ENCODE data around the gene SESN3.
"Not testable (repeated sequence)": the region's sequence is repeated elsewhere in the genome, so short reads cannot be mapped to it uniquely, and the experiment has no call there.

The SESN3 gene

GRCh38 chr11:95231881-95232605 lies 1.0 kb upstream of the SESN3 start:
- peak overlapping the region; percentile 80 for H3K27ac ChIP-seq (ENCODE audit: low read length)
- H3K9ac ChIP-seq (ENCODE audit: low read depth, low read length), result peak overlapping the region; percentile 82; the same call in 1 of the 2 replicates
- no peaks in the 10 kb centered on the region for H3K9me3 ChIP-seq (ENCODE audit: insufficient read depth, low read depth, low read length)
- H3K4me1 ChIP-seq (ENCODE audit: insufficient read depth, low read length), result peaks cover 45% of the 10 kb centered on the region; the same call in 1 of the 2 replicates
- H3K27me3 ChIP-seq (ENCODE audit: insufficient read depth, low read length), result peaks cover 31% of the 10 kb centered on the region
- no peaks in the 10 kb centered on the region for H3K36me3 ChIP-seq (ENCODE audit: insufficient read depth, low read depth, low read length)
- H3K4me3 ChIP-seq (ENCODE audit: low read length), result peak overlapping the region; percentile 80

- Histone ChIP-seq H3K36me3 (ENCODE audit: insufficient read depth, low read depth, low read length) (no peaks in the 10 kb centered on the region), H3K9me3 (ENCODE audit: insufficient read depth, low read depth, low read length) (no peaks in the 10 kb centered on the region), H3K9ac (ENCODE audit: low read depth, low read length) (peak overlapping the region; percentile 70; the same call in 1 of the 2 replicates), H3K27me3 (ENCODE audit: insufficient read depth, low read length) (peaks cover 31% of the 10 kb centered on the region), H3K4me1 (ENCODE audit: insufficient read depth, low read length) (peaks cover 44% of the 10 kb centered on the region; the same call in 1 of the 2 replicates), H3K27ac (ENCODE audit: low read length) (no peak overlapping the region), H3K4me3 (ENCODE audit: low read length) (peak overlapping the region; percentile 77)
These were observed 234 bp downstream of the SESN3 start for GRCh38 chr11:95230810-95231126.

- H3K4me1 ChIP-seq (ENCODE audit: insufficient read depth, low read length), result peaks cover 38% of the 10 kb centered on the region; the same call in 1 of the 2 replicates
- H3K27me3 ChIP-seq (ENCODE audit: insufficient read depth, low read length), result peaks cover 31% of the 10 kb centered on the region
- H3K9me3 ChIP-seq (ENCODE audit: insufficient read depth, low read depth, low read length), result no peaks in the 10 kb centered on the region
- peak overlapping the region; percentile 70; the same call in 1 of the 2 replicates for H3K9ac ChIP-seq (ENCODE audit: low read depth, low read length)
- H3K36me3 ChIP-seq (ENCODE audit: insufficient read depth, low read depth, low read length), result no peaks in the 10 kb centered on the region
- H3K4me3 ChIP-seq (ENCODE audit: low read length), result peak overlapping the region; percentile 77
- no peak overlapping the region for H3K27ac ChIP-seq (ENCODE audit: low read length)
These were observed 801 bp downstream of the SESN3 start for GRCh38 chr11:95229993-95230809.

GRCh38 chr11:95229199-95229992 lies 1.6 kb downstream of the SESN3 start:
- Histone ChIP-seq H3K4me3 (ENCODE audit: low read length) (peak overlapping the region; percentile 77), H3K27ac (ENCODE audit: low read length) (no peak overlapping the region)

GRCh38 chr11:95228081-95228749 lies 2.8 kb downstream of the SESN3 start:
- peak overlapping the region; percentile 77 for H3K4me3 ChIP-seq (ENCODE audit: low read length)
- no peaks in the 10 kb centered on the region for H3K36me3 ChIP-seq (ENCODE audit: insufficient read depth, low read depth, low read length)
- H3K9me3 ChIP-seq (ENCODE audit: insufficient read depth, low read depth, low read length), result no peaks in the 10 kb centered on the region
- H3K9ac ChIP-seq (ENCODE audit: low read depth, low read length), result peak overlapping the region; percentile 47; the same call in 1 of the 2 replicates
- peaks cover 27% of the 10 kb centered on the region; the same call in 1 of the 2 replicates for H3K4me1 ChIP-seq (ENCODE audit: insufficient read depth, low read length)
- no peak overlapping the region for H3K27ac ChIP-seq (ENCODE audit: low read length)
- H3K27me3 ChIP-seq (ENCODE audit: insufficient read depth, low read length), result peaks cover 17% of the 10 kb centered on the region; the same call in 1 of the 2 replicates

More at GRCh38 chr11:95229199-95229992, 1.6 kb downstream of the SESN3 start:
- Histone ChIP-seq H3K4me1 (ENCODE audit: insufficient read depth, low read length) (peaks cover 30% of the 10 kb centered on the region; the same call in 1 of the 2 replicates), H3K9me3 (ENCODE audit: insufficient read depth, low read depth, low read length) (no peaks in the 10 kb centered on the region), H3K9ac (ENCODE audit: low read depth, low read length) (peak overlapping the region; percentile 70; the same call in 1 of the 2 replicates), H3K27me3 (ENCODE audit: insufficient read depth, low read length) (peaks cover 29% of the 10 kb centered on the region), H3K36me3 (ENCODE audit: insufficient read depth, low read depth, low read length) (no peaks in the 10 kb centered on the region)

- not testable (repeated sequence) for H3K4me3 ChIP-seq (ENCODE audit: low read length); H3K9me3 ChIP-seq (ENCODE audit: insufficient read depth, low read depth, low read length); H3K36me3 ChIP-seq (ENCODE audit: insufficient read depth, low read depth, low read length); H3K27me3 ChIP-seq (ENCODE audit: insufficient read depth, low read length); H3K27ac ChIP-seq (ENCODE audit: low read length); H3K9ac ChIP-seq (ENCODE audit: low read depth, low read length)
- H3K4me1 ChIP-seq (ENCODE audit: insufficient read depth, low read length), result peaks cover 21% of the 10 kb centered on the region; the same call in 1 of the 2 replicates
These were observed 3.9 kb downstream of the SESN3 start for GRCh38 chr11:95227060-95227459.

GRCh38 chr11:95222817-95223216 lies 8.2 kb downstream of the SESN3 start:
- Histone ChIP-seq H3K36me3 (ENCODE audit: insufficient read depth, low read depth, low read length) (no peaks in the 10 kb centered on the region), H3K4me3 (ENCODE audit: low read length) (no peak overlapping the region), H3K27ac (ENCODE audit: low read length) (no peak overlapping the region), H3K9ac (ENCODE audit: low read depth, low read length) (no peak overlapping the region), H3K4me1 (ENCODE audit: insufficient read depth, low read length) (peaks cover 3% of the 10 kb centered on the region; the same call in 1 of the 2 replicates), H3K9me3 (ENCODE audit: insufficient read depth, low read depth, low read length) (no peaks in the 10 kb centered on the region), H3K27me3 (ENCODE audit: insufficient read depth, low read length) (no peaks in the 10 kb centered on the region)

- Histone ChIP-seq H3K4me1 (ENCODE audit: insufficient read depth, low read length) (peaks cover 3% of the 10 kb centered on the region; the same call in 1 of the 2 replicates), H3K36me3 (ENCODE audit: insufficient read depth, low read depth, low read length) (no peaks in the 10 kb centered on the region), H3K27ac (ENCODE audit: low read length) (no peak overlapping the region), H3K9me3 (ENCODE audit: insufficient read depth, low read depth, low read length) (no peaks in the 10 kb centered on the region), H3K9ac (ENCODE audit: low read depth, low read length) (no peak overlapping the region), H3K27me3 (ENCODE audit: insufficient read depth, low read length) (no peaks in the 10 kb centered on the region), H3K4me3 (ENCODE audit: low read length) (no peak overlapping the region)
These were observed 11.4 kb downstream of the SESN3 start for GRCh38 chr11:95219599-95219998.

GRCh38 chr11:95218149-95218548 lies 12.9 kb downstream of the SESN3 start:
- Histone ChIP-seq H3K9ac (ENCODE audit: low read depth, low read length) (no peak overlapping the region), H3K27me3 (ENCODE audit: insufficient read depth, low read length) (no peaks in the 10 kb centered on the region), H3K36me3 (ENCODE audit: insufficient read depth, low read depth, low read length) (no peaks in the 10 kb centered on the region), H3K4me3 (ENCODE audit: low read length) (no peak overlapping the region), H3K4me1 (ENCODE audit: insufficient read depth, low read length) (peaks cover under 1% of the 10 kb centered on the region; the same call in 1 of the 2 replicates), H3K9me3 (ENCODE audit: insufficient read depth, low read depth, low read length) (no peaks in the 10 kb centered on the region), H3K27ac (ENCODE audit: low read length) (no peak overlapping the region)

- H3K4me3 ChIP-seq (ENCODE audit: low read length), result no peak overlapping the region
- H3K36me3 ChIP-seq (ENCODE audit: insufficient read depth, low read depth, low read length), result no peaks in the 10 kb centered on the region
- H3K27ac ChIP-seq (ENCODE audit: low read length), result no peak overlapping the region
- no peaks in the 10 kb centered on the region for H3K9me3 ChIP-seq (ENCODE audit: insufficient read depth, low read depth, low read length)
- no peak overlapping the region for H3K9ac ChIP-seq (ENCODE audit: low read depth, low read length)
- no peaks in the 10 kb centered on the region for H3K4me1 ChIP-seq (ENCODE audit: insufficient read depth, low read length)
- H3K27me3 ChIP-seq (ENCODE audit: insufficient read depth, low read length), result no peaks in the 10 kb centered on the region
These were observed 18.4 kb downstream of the SESN3 start for GRCh38 chr11:95212609-95213008.

- H3K4me3 ChIP-seq (ENCODE audit: low read length); H3K36me3 ChIP-seq (ENCODE audit: insufficient read depth, low read depth, low read length); H3K9ac ChIP-seq (ENCODE audit: low read depth, low read length); H3K27ac ChIP-seq (ENCODE audit: low read length); H3K9me3 ChIP-seq (ENCODE audit: insufficient read depth, low read depth, low read length); H3K27me3 ChIP-seq (ENCODE audit: insufficient read depth, low read length); H3K4me1 ChIP-seq (ENCODE audit: insufficient read depth, low read length): not testable (repeated sequence)
These were observed 21.5 kb downstream of the SESN3 start for GRCh38 chr11:95209535-95209934.

Data from iPS-20b (cell line).